ENCODE measurements around the gene TMEM200A.

Gene TMEM200A

GRCh38 chr6:130357436-130357835 lies 8.4 kb upstream of the TMEM200A start:
- H3K9ac ChIP-seq: no peak overlapping the region
- TF ChIP-seq Cebpa-rat (IDR thresholded peaks at IDR 0.05): no peak
- no peak overlapping the region for H3K27ac ChIP-seq
- no peaks in the 10 kb centered on the region for H3K27me3 ChIP-seq
- no peaks in the 10 kb centered on the region for H3K36me3 ChIP-seq
- no peaks in the 10 kb centered on the region for H3K4me1 ChIP-seq
- no peak overlapping the region for H3K4me2 ChIP-seq
- H3K9me3 ChIP-seq (replicated peaks in 1 of 11): peaks cover 0 to 8% (median 0%) of the 10 kb centered on the region in 11 experiments; a peak in 2 of 22 replicates
- H3K4me3 ChIP-seq: no peak overlapping the region
- no peaks in the 10 kb centered on the region for H4K20me1 ChIP-seq

GRCh38 chr6:130359736-130360135 lies 6.1 kb upstream of the TMEM200A start:
- TF ChIP-seq Cebpa-rat (IDR thresholded peaks at IDR 0.05): no peak
- H3K27ac ChIP-seq: no peak overlapping the region
- H3K4me2 ChIP-seq: no peak overlapping the region
- no peaks in the 10 kb centered on the region for H3K36me3 ChIP-seq
- H4K20me1 ChIP-seq: no peaks in the 10 kb centered on the region
- H3K27me3 ChIP-seq: peaks cover 6 to 14% (median 7%) of the 10 kb centered on the region in 11 experiments; a peak in 21 of 22 replicates
- no peaks in the 10 kb centered on the region for H3K4me1 ChIP-seq
- no peak overlapping the region for H3K4me3 ChIP-seq
- no peak overlapping the region for H3K9ac ChIP-seq
- peaks cover 0 to 8% (median 0%) of the 10 kb centered on the region in 11 experiments; a peak in 3 of 22 replicates for H3K9me3 ChIP-seq (replicated peaks in 1 of 11)

DNA sequence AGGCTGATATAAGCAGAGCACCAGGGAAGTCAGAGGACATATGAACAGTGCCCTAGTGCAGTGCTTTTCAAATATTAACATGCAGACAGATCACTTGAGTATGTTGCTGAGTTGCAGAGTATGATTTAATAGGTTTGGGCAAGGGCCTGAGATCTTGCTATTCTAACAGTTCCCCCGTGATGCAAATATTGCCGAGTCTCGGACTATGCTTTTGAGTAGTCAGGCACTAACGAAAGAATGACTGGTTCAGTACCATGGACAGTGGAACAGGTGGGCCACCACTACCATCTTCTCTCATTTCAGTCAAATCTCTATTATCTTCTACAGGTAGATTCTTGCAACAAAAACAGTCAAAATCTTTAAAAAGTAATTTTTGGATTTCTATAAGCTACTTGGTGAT lies 3.7 kb upstream of the TMEM200A start:
- Histone ChIP-seq H3K36me3 (no peaks in the 10 kb centered on the region), H3K9ac (no peak overlapping the region), H3K27ac (no peak overlapping the region), H3K9me3 (replicated peaks in 1 of 11) (peaks cover 6 to 19% (median 14%) of the 10 kb centered on the region in 11 experiments; a peak in 18 of 22 replicates), H4K20me1 (no peaks in the 10 kb centered on the region), H3K27me3 (peaks cover 30 to 38% (median 31%) of the 10 kb centered on the region in 11 experiments), H3K4me1 (no peaks in the 10 kb centered on the region; a peak in 1 of 20 replicates), H3K4me2 (no peak overlapping the region), H3K4me3 (no peak overlapping the region)
- no peak for TF ChIP-seq Cebpa-rat (IDR thresholded peaks at IDR 0.05)

DNA sequence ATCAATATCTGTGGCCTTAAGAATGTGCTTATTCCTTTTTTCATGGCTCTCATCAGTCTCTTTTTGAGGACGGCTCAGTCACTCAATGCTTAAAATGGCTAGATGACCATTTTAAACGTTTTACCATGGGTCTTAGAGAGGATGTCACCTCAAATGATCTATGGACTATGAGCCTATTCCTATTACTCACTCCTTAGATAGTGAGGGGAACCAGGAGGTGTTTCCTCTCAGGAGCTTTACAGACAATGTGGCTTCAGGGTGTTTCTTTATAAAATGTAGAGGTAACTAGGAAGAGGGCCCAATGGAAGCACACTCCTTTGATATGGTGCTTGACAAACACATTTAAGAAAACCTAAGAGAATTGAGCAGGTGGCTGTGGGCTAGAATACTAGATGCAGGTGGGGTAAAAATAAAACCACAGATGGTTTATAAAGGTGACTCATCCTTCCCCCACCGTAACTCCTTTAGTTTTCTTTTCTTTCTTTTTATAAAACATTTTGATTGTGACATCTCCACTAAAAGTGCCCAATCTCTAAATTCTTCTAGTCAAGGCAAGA lies 1.5 kb upstream of the TMEM200A start:
- Histone ChIP-seq H3K9ac (no peak overlapping the region), H4K20me1 (no peaks in the 10 kb centered on the region), H3K4me3 (no peak overlapping the region), H3K4me1 (no peaks in the 10 kb centered on the region; a peak in 1 of 20 replicates), H3K9me3 (replicated peaks in 1 of 11) (peaks cover 6 to 19% (median 14%) of the 10 kb centered on the region in 11 experiments; a peak in 18 of 22 replicates), H3K27me3 (peaks cover 46 to 59% (median 49%) of the 10 kb centered on the region in 11 experiments), H3K36me3 (no peaks in the 10 kb centered on the region), H3K27ac (no peak overlapping the region), H3K4me2 (no peak overlapping the region)
- no peak for TF ChIP-seq Cebpa-rat (IDR thresholded peaks at IDR 0.05)

GRCh38 chr6:130366107-130367005 lies 539 bp downstream of the TMEM200A start:
- H4K20me1 ChIP-seq: no peaks in the 10 kb centered on the region
- peak overlapping the region in 1 of 11 experiments; percentile 21; a peak in 1 of 22 replicates for H3K9ac ChIP-seq
- no peak overlapping the region for H3K27ac ChIP-seq
- TF ChIP-seq Cebpa-rat (IDR thresholded peaks at IDR 0.05): no peak
- H3K36me3 ChIP-seq: no peaks in the 10 kb centered on the region
- peak overlapping the region; percentile 59 to 82 (median 69) for H3K4me2 ChIP-seq
- no peaks in the 10 kb centered on the region; a peak in 1 of 20 replicates for H3K4me1 ChIP-seq
- peaks cover 46 to 64% (median 49%) of the 10 kb centered on the region in 11 experiments for H3K27me3 ChIP-seq
- peak overlapping the region; percentile 45 to 66 (median 55) for H3K4me3 ChIP-seq
- peaks cover 6 to 19% (median 10%) of the 10 kb centered on the region in 11 experiments; a peak in 18 of 22 replicates for H3K9me3 ChIP-seq (replicated peaks in 1 of 11)

GRCh38 chr6:130367767-130368166 lies 1.9 kb downstream of the TMEM200A start:
- no peak overlapping the region for H3K27ac ChIP-seq
- H4K20me1 ChIP-seq: no peaks in the 10 kb centered on the region
- H3K4me1 ChIP-seq: no peaks in the 10 kb centered on the region; a peak in 1 of 20 replicates
- no peaks in the 10 kb centered on the region for H3K36me3 ChIP-seq
- no peak overlapping the region for H3K9ac ChIP-seq
- no peak for TF ChIP-seq Cebpa-rat (IDR thresholded peaks at IDR 0.05)
- peaks cover 46 to 64% (median 49%) of the 10 kb centered on the region in 11 experiments for H3K27me3 ChIP-seq
- no peak overlapping the region for H3K4me2 ChIP-seq
- peaks cover 6 to 19% (median 10%) of the 10 kb centered on the region in 11 experiments; a peak in 18 of 22 replicates for H3K9me3 ChIP-seq (replicated peaks in 1 of 11)
- no peak overlapping the region for H3K4me3 ChIP-seq

- Histone ChIP-seq H3K27me3 (peaks cover 46 to 62% (median 49%) of the 10 kb centered on the region in 11 experiments), H3K9ac (no peak overlapping the region), H3K4me3 (no peak overlapping the region), H3K4me2 (no peak overlapping the region), H4K20me1 (no peaks in the 10 kb centered on the region), H3K9me3 (replicated peaks in 1 of 11) (peaks cover 6 to 19% (median 10%) of the 10 kb centered on the region in 11 experiments; a peak in 18 of 22 replicates), H3K4me1 (no peaks in the 10 kb centered on the region; a peak in 1 of 20 replicates), H3K27ac (no peak overlapping the region), H3K36me3 (no peaks in the 10 kb centered on the region)
- no peak for TF ChIP-seq Cebpa-rat (IDR thresholded peaks at IDR 0.05)
Measured at GRCh38 chr6:130368576-130368975, 2.8 kb downstream of the TMEM200A start.

GRCh38 chr6:130369831-130370230 lies 4.0 kb downstream of the TMEM200A start:
- Histone ChIP-seq H3K9ac (no peak overlapping the region), H3K27ac (no peak overlapping the region), H3K9me3 (replicated peaks in 1 of 11) (peaks cover 6 to 16% (median 10%) of the 10 kb centered on the region in 11 experiments; a peak in 18 of 22 replicates), H3K36me3 (no peaks in the 10 kb centered on the region), H4K20me1 (no peaks in the 10 kb centered on the region), H3K27me3 (peaks cover 38 to 50% (median 40%) of the 10 kb centered on the region in 11 experiments), H3K4me3 (no peak overlapping the region), H3K4me2 (no peak overlapping the region), H3K4me1 (no peaks in the 10 kb centered on the region; a peak in 1 of 20 replicates)
- no peak for TF ChIP-seq Cebpa-rat (IDR thresholded peaks at IDR 0.05)

DNA sequence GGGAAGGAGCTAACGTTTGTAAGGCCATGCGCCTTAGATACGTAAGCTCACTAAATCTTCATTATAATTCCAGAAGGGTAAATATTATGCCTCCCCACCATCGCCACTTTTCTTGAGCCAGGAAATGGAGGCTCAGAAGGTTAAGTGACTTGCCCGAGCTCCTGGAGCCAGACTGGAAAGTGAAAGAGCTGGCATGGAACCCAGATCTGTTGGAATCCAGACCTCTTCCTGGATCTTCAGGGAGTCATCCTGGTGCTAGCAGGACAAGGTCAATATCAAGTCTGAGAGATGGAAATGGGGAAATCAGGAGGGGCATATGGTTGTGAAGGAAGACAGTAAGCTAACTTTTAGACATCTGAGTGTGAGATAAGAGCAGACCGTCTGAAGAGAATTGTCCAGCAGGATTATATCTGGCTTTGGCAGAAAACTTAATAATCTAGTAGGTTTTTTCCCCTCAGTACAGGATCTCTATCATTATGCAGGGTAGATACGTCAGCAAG lies 6.2 kb downstream of the TMEM200A start:
- H4K20me1 ChIP-seq: no peaks in the 10 kb centered on the region
- no peaks in the 10 kb centered on the region for H3K36me3 ChIP-seq
- no peak for TF ChIP-seq Cebpa-rat (IDR thresholded peaks at IDR 0.05)
- H3K27ac ChIP-seq: no peak overlapping the region
- H3K27me3 ChIP-seq: peaks cover 16 to 28% (median 19%) of the 10 kb centered on the region in 11 experiments
- H3K4me1 ChIP-seq: no peaks in the 10 kb centered on the region
- H3K4me3 ChIP-seq: no peak overlapping the region
- no peak overlapping the region for H3K9ac ChIP-seq
- no peaks in the 10 kb centered on the region for H3K9me3 ChIP-seq (replicated peaks in 1 of 11)
- H3K4me2 ChIP-seq: no peak overlapping the region
